NB4 (cell line): ENCODE results near the gene TRIM67.

Experiments used
- CTCF ChIP-seq: IDR thresholded peaks from one replicate; pipeline ENCODE4 v1.5.1; 2012; ENCODE audit warnings: low read depth, low read length
- MAX ChIP-seq: IDR thresholded peaks from 2 replicates; pipeline ENCODE4 v1.6.1; 2011; ENCODE audit warnings: low read depth, low read length
- MYC ChIP-seq: IDR thresholded peaks from 2 replicates; pipeline ENCODE4 v1.6.1; 2011; ENCODE audit warnings: low read depth, low read length
- POLR2A ChIP-seq: IDR thresholded peaks from 2 replicates; pipeline ENCODE4 v1.6.1; 2011; ENCODE audit warnings: mild to moderate bottlenecking; ENCODE audit not compliant: insufficient read length; ENCODE audit errors: extremely low read depth

GRCh38 chr1:231206856-231207255 is 45.0 kb downstream of the TRIM67 start:
- no peak for TF ChIP-seq CTCF
- TF ChIP-seq POLR2A: no peak
- no peak for TF ChIP-seq MAX
- no peak for TF ChIP-seq MYC
